Retinal pigment epithelial cell (primary cell): Measurements from ENCODE around the gene HNF1A.
A peak's percentile ranks its signal among the peaks of the same experiment; 100 is the strongest.

Experiments used
- DNase-seq: peaks from one replicate; pipeline ENCODE4 v3.0.0-alpha.2; 2010; ENCODE audit warnings: low read depth
- H3K4me3 ChIP-seq: 2 replicates; pipeline ENCODE4 v1.5.1; 2011; ENCODE audit warnings: mild to moderate bottlenecking, low read length, control low read depth, moderate library complexity
- TF ChIP-seq, protein P1 (sequence below): conservative IDR thresholded peaks from 2 replicates; pipeline ENCODE4 v1.5.1; 2011; ENCODE audit warnings: low read depth, low read length, control low read depth, inconsistent platforms

HNF1A gene

DNA sequence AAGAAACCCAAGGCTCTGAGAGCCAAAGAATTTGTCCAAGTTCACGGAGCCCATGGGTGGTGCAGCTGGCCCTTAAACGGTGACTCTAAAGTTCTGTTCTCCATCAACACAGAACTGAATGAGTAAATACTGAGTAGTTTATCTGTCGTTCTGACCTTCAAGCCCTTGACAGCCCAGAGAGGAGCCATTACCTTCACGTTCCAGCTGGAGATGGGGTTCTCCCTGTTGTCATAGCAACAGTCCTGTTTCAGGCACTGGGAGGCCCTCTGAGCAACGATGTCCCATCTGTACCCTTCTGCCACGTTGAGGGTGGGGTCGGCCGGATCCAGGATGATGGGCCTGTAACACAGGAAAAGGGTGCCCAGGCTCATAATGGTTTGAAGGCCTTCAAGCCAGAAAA, 45.5 kb downstream of the HNF1A start:
- no peak overlapping the region for H3K4me3 ChIP-seq
- TF ChIP-seq, protein P1, sequence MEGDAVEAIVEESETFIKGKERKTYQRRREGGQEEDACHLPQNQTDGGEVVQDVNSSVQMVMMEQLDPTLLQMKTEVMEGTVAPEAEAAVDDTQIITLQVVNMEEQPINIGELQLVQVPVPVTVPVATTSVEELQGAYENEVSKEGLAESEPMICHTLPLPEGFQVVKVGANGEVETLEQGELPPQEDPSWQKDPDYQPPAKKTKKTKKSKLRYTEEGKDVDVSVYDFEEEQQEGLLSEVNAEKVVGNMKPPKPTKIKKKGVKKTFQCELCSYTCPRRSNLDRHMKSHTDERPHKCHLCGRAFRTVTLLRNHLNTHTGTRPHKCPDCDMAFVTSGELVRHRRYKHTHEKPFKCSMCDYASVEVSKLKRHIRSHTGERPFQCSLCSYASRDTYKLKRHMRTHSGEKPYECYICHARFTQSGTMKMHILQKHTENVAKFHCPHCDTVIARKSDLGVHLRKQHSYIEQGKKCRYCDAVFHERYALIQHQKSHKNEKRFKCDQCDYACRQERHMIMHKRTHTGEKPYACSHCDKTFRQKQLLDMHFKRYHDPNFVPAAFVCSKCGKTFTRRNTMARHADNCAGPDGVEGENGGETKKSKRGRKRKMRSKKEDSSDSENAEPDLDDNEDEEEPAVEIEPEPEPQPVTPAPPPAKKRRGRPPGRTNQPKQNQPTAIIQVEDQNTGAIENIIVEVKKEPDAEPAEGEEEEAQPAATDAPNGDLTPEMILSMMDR = no peak
- no peak for DNase-seq

DNA sequence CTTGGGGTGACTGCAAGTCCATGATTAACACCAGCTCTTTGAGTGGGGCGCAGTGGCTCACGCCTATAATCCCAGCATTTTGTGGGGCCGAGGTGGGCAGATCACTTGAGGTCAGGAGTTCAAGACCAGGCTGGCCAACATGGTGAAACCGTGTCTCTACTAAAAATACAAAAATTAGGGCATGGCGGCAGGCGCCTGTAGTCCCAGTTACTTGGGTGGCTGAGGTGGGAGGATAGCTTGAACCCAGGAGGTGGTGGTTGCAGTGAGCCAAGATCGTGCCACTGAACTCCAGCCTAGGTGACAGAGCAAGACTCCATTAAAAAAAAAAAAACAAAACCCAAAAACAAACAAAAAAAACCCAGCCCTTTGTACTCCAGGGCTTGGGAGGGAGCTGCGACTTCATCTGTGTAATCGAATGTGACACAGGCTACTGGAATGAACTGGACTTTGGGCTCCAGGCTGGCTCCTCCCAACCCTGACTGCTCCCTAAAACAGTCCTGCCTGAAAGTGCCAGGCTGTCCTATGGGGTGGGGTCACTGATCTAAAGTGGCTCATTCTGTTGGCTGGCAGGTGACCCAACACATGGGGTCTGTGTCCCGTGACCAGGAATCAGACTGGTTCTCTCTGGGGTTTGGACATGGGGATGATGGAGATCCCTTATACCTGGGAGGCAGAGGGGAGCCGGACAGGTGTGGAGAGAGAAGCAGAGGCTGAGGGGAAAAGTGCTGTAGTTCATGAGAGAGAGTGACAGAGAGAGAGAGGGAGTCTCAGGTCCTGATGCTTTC, 47.3 kb downstream of the HNF1A start:
- no peak overlapping the region for H3K4me3 ChIP-seq
- DNase-seq = no peak
- TF ChIP-seq, protein P1 = no peak

GRCh38 chr12:121026274-121027045, 48.1 kb downstream of the HNF1A start:
- no peak for DNase-seq
- TF ChIP-seq, protein P1 = no peak
- no peak overlapping the region for H3K4me3 ChIP-seq

DNA sequence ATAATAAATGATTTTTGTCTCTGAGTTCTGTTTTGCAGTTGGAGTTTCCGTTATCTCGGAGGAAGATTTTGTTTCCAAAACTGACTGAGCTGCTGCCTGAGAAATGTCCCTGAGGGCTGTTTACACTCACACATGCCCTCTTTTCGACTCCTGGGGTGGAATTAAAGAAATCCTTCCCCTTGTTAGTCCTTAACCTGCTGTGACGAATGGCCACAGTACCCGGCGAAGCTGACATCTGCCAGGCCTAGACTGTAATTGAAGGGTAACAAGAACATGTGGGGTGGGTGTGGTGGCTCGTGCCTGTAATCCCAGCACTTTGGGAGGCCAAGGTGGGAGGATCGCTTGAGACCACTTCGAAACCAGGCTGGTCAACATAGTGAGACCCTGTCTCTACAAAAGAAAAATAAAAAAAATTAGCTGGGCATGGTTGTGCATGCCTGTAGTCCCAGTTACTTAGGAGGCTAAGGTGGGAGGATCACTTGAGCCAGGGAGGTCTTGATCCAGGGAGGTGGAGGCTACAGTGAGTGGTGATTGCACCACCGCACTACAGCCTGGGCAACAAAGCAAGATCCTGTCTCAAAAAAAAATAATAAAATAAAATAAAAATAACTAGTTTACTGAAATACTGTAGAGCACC, 52.4 kb downstream of the HNF1A start:
- no peak for DNase-seq
- TF ChIP-seq, protein P1 = no peak
- H3K4me3 ChIP-seq = no peak overlapping the region

GRCh38 chr12:121033625-121034349, 55.4 kb downstream of the HNF1A start:
- DNase-seq = peak; percentile 31
- TF ChIP-seq, protein P1 = no peak
- no peak overlapping the region for H3K4me3 ChIP-seq

GRCh38 chr12:121034616-121035305, 56.4 kb downstream of the HNF1A start:
- TF ChIP-seq, protein P1 = no peak
- H3K4me3 ChIP-seq = no peak overlapping the region
- no peak for DNase-seq
